Erythroblast (primary cell): ENCODE measurements around the gene ADAT3.
A peak's percentile ranks its signal among the peaks of the same experiment; 100 is the strongest.

ENCODE experiments used
- DNase-seq, 2 experiments: peaks; one replicate each; lab custom pipeline; 2025; lab: John Stamatoyannopoulos, UW
- GATA1 ChIP-seq: IDR thresholded peaks from 2 replicates; pipeline ENCODE4 v1.6.1; 2011; ENCODE audit warnings: low read depth, mild to moderate bottlenecking, control low read depth, low read length, moderate library complexity
- POLR2A ChIP-seq: IDR thresholded peaks from 2 replicates; pipeline ENCODE4 v1.6.1; 2011; ENCODE audit warnings: mild to moderate bottlenecking, low read length

ADAT3 gene

GRCh38 chr19:1920644-1921043, 15.4 kb downstream of the ADAT3 start:
- no peak for TF ChIP-seq POLR2A
- no peak for TF ChIP-seq GATA1
- no peak for DNase-seq

GRCh38 chr19:1921326-1921725, 16.1 kb downstream of the ADAT3 start:
- TF ChIP-seq POLR2A (no peak), GATA1 (no peak)
- DNase-seq = no peak

GRCh38 chr19:1921825-1922224, 16.6 kb downstream of the ADAT3 start:
- no peak for DNase-seq

GRCh38 chr19:1922803-1923202, 17.6 kb downstream of the ADAT3 start:
- DNase-seq = no peak
- TF ChIP-seq POLR2A = no peak
- no peak for TF ChIP-seq GATA1

More at GRCh38 chr19:1921825-1922224, 16.6 kb downstream of the ADAT3 start:
- no peak for TF ChIP-seq GATA1
- no peak for TF ChIP-seq POLR2A

GRCh38 chr19:1923319-1923718, 18.1 kb downstream of the ADAT3 start:
- TF ChIP-seq GATA1 (no peak), POLR2A (no peak)
- no peak for DNase-seq

GRCh38 chr19:1924320-1924961, 19.2 kb downstream of the ADAT3 start:
- DNase-seq = no peak
- TF ChIP-seq POLR2A (no peak), GATA1 (no peak)

GRCh38 chr19:1925544-1925943, 20.3 kb downstream of the ADAT3 start:
- DNase-seq = no peak
- TF ChIP-seq GATA1 (no peak), POLR2A (no peak)

GRCh38 chr19:1929021-1929742, 24.0 kb downstream of the ADAT3 start:
- TF ChIP-seq GATA1 (no peak), POLR2A (no peak)
- peak; percentile 80 to 88 for DNase-seq

GRCh38 chr19:1931445-1931844, 26.2 kb downstream of the ADAT3 start:
- DNase-seq = no peak
- TF ChIP-seq POLR2A (no peak), GATA1 (no peak)

- DNase-seq = no peak
- TF ChIP-seq GATA1 (no peak), POLR2A (no peak)
Measured at GRCh38 chr19:1932395-1932794, 27.2 kb downstream of the ADAT3 start.

- TF ChIP-seq GATA1 = no peak
- TF ChIP-seq POLR2A = no peak
- DNase-seq = no peak
Measured at GRCh38 chr19:1933244-1933643, 28.0 kb downstream of the ADAT3 start.

GRCh38 chr19:1933942-1934341, 28.7 kb downstream of the ADAT3 start:
- DNase-seq = no peak
- TF ChIP-seq GATA1 = no peak
- no peak for TF ChIP-seq POLR2A

- no peak for TF ChIP-seq GATA1
- no peak for TF ChIP-seq POLR2A
- DNase-seq = peak in 1 of 2 experiments; percentile 61
Measured at GRCh38 chr19:1935484-1936208, 30.4 kb downstream of the ADAT3 start.

- DNase-seq = no peak
- no peak for TF ChIP-seq GATA1
- no peak for TF ChIP-seq POLR2A
Measured at GRCh38 chr19:1936430-1936829, 31.2 kb downstream of the ADAT3 start.
